ENCODE results near the gene TSPAN11. TPM values are rescaled to one million over a fixed set of nuclear protein-coding genes. Genes with fewer than 3 reads are reported as not detected.
"Not testable (repeated sequence)": the region's sequence is repeated elsewhere in the genome, so short reads cannot be mapped to it uniquely, and the experiment has no call there.

TSPAN11 gene
- total RNA-seq, 4 donors from 2014 or later, result 0.18 to 12.4 (median 1.5) TPM

GRCh38 chr12:31009976-31010375 is 83.4 kb downstream of the TSPAN11 start:
- H3K27ac ChIP-seq, result no peak overlapping the region
- H3K4me1 ChIP-seq, result no peaks in the 10 kb centered on the region
- no peaks in the 10 kb centered on the region for H3K36me3 ChIP-seq
- H3K4me3 ChIP-seq, result no peak overlapping the region
- no peaks in the 10 kb centered on the region for H3K9me3 ChIP-seq
- DNase-seq, result peak in 1 of 3 donors; percentile 8
- TF ChIP-seq POLR2A (IDR thresholded peaks at IDR 0.05), result no peak
- TF ChIP-seq CTCF (IDR thresholded peaks at IDR 0.05), result no peak
- H3K27me3 ChIP-seq, result no peaks in the 10 kb centered on the region

- Histone ChIP-seq H3K4me1 (no peaks in the 10 kb centered on the region), H3K4me3 (no peak overlapping the region), H3K9me3 (no peaks in the 10 kb centered on the region), H3K27me3 (no peaks in the 10 kb centered on the region), H3K27ac (no peak overlapping the region), H3K36me3 (no peaks in the 10 kb centered on the region)
- no peak for TF ChIP-seq POLR2A (IDR thresholded peaks at IDR 0.05)
- no peak for TF ChIP-seq CTCF (IDR thresholded peaks at IDR 0.05)
- DNase-seq, result peak in 1 of 3 donors; percentile 25
Measured at GRCh38 chr12:31011336-31011735, 84.8 kb downstream of the TSPAN11 start.

DNA sequence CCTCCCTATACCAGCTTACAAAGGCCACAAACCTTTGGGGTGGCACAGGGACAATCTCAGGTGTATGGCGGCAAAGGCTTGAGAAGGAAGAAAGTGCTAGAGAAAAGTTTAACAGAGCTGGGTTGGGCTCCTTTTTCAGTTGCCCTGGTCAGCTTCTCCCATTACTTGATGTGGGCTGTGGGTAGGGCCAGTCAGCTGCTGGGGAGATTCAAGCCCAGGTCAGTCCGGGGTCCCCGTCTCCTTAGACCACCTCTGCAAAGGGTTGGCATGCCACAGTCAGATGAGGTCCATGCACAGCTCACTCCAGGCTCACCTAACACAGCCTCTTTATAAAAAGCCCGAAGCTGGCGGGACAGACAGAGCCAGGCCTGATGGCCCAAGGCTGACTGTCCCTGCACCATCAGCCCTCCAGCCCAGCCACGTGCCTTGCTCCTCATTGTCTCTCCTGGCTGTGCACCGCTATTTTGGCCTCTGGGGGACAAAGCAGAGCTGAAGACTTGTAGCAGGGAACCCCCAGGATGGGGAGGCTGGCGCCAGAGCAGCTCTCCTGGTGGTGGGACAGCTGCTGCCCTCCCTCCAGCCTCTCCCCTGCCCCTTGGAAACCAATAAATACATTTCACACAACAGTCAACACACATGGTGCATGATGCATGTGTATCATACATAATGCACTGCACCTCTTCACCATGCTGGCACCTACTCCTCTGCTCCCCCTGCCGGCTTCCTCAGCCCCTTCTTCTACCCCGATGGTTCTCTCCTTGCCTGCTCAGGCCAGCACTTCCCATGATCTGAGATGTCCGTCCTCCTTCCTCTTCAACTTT is 85.4 kb downstream of the TSPAN11 start:
- H3K4me3 ChIP-seq, result no peak overlapping the region
- no peak overlapping the region for H3K27ac ChIP-seq
- TF ChIP-seq CTCF (IDR thresholded peaks at IDR 0.05), result no peak
- no peak for TF ChIP-seq POLR2A (IDR thresholded peaks at IDR 0.05)
- no peaks in the 10 kb centered on the region for H3K4me1 ChIP-seq
- no peaks in the 10 kb centered on the region for H3K9me3 ChIP-seq
- DNase-seq, result peak in 2 of 3 donors; percentile 25 to 32
- no peaks in the 10 kb centered on the region for H3K36me3 ChIP-seq
- no peaks in the 10 kb centered on the region for H3K27me3 ChIP-seq

- H3K9me3 ChIP-seq, H3K4me1 ChIP-seq, H3K36me3 ChIP-seq, H3K27me3 ChIP-seq, H3K27ac ChIP-seq, H3K4me3 ChIP-seq, DNase-seq: not testable (repeated sequence)
Measured at GRCh38 chr12:31012567-31012891, 86.0 kb downstream of the TSPAN11 start.

GRCh38 chr12:31015215-31015614 is 88.7 kb downstream of the TSPAN11 start:
- Histone ChIP-seq H3K4me3 (no peak overlapping the region), H3K27me3 (no peaks in the 10 kb centered on the region)
- DNase-seq, result no peak

More at GRCh38 chr12:31015215-31015614, 88.7 kb downstream of the TSPAN11 start:
- TF ChIP-seq POLR2A (IDR thresholded peaks at IDR 0.05) (no peak), CTCF (IDR thresholded peaks at IDR 0.05) (no peak)
- H3K9me3 ChIP-seq, result no peaks in the 10 kb centered on the region
- no peaks in the 10 kb centered on the region for H3K4me1 ChIP-seq
- H3K36me3 ChIP-seq, result no peaks in the 10 kb centered on the region
- H3K27ac ChIP-seq, result no peak overlapping the region
